ENCODE measurements around the gene ADM2. TPM values are rescaled to one million over a fixed set of nuclear protein-coding genes. Genes with fewer than 3 reads are reported as not detected.

ADM2 gene
- polyA plus RNA-seq, 6 donors from 2014 or later: 0.08 to 0.86 (median 0.20) TPM; not detected in 3

GRCh38 chr22:50439871-50440331 lies 41.4 kb upstream of the ADM2 start:
- no peak overlapping the region for H3K4me3 Mint-ChIP-seq
- peaks cover 0 to 5% of the 10 kb centered on the region in 2 donors for H3K36me3 Mint-ChIP-seq
- no peaks in the 10 kb centered on the region for H3K9me3 Mint-ChIP-seq
- no peaks in the 10 kb centered on the region for H3K27me3 Mint-ChIP-seq
- peak overlapping the region in 1 of 6 donors; percentile 34 for H3K27ac Mint-ChIP-seq
- H3K4me1 Mint-ChIP-seq: peaks cover 0 to 5% (median 4%) of the 10 kb centered on the region in 3 donors
- ATAC-seq (ENCODE audit: low read depth in 2 of 2) (no peak), DNase-seq (no peak)

- peak overlapping the region in 2 of 6 donors; percentile 47 to 49 for H3K27ac Mint-ChIP-seq
- no peaks in the 10 kb centered on the region for H3K27me3 Mint-ChIP-seq
- DNase-seq: no peak
- H3K9me3 Mint-ChIP-seq: no peaks in the 10 kb centered on the region
- H3K4me3 Mint-ChIP-seq: no peak overlapping the region
- H3K4me1 Mint-ChIP-seq: peaks cover 1 to 12% (median 10%) of the 10 kb centered on the region in 3 donors
- ATAC-seq (ENCODE audit: low read depth in 2 of 2): no peak
- H3K36me3 Mint-ChIP-seq: no peaks in the 10 kb centered on the region
These were observed 40.6 kb upstream of the ADM2 start for GRCh38 chr22:50440544-50441249.

- no peaks in the 10 kb centered on the region for H3K27me3 Mint-ChIP-seq
- H3K36me3 Mint-ChIP-seq: no peaks in the 10 kb centered on the region
- H3K9me3 Mint-ChIP-seq: no peaks in the 10 kb centered on the region
- peaks cover 4 to 14% (median 14%) of the 10 kb centered on the region in 3 donors for H3K4me1 Mint-ChIP-seq
- H3K4me3 Mint-ChIP-seq: no peak overlapping the region
- peak overlapping the region in 1 of 6 donors; percentile 49 for H3K27ac Mint-ChIP-seq
- DNase-seq (no peak), ATAC-seq (ENCODE audit: low read depth in 2 of 2) (no peak)
These were observed 39.8 kb upstream of the ADM2 start for GRCh38 chr22:50441428-50441993.

- ATAC-seq (ENCODE audit: low read depth in 2 of 2) (no peak), DNase-seq (no peak)
- Mint-ChIP-seq H3K27me3 (no peaks in the 10 kb centered on the region), H3K27ac (peak overlapping the region in 2 of 6 donors; percentile 42 to 53), H3K9me3 (no peaks in the 10 kb centered on the region), H3K36me3 (no peaks in the 10 kb centered on the region), H3K4me1 (peaks cover 4 to 14% (median 14%) of the 10 kb centered on the region in 3 donors), H3K4me3 (no peak overlapping the region)
These were observed 38.1 kb upstream of the ADM2 start for GRCh38 chr22:50443197-50443596.

GRCh38 chr22:50443801-50444625 lies 37.3 kb upstream of the ADM2 start:
- Mint-ChIP-seq H3K27me3 (no peaks in the 10 kb centered on the region), H3K9me3 (no peaks in the 10 kb centered on the region), H3K36me3 (no peaks in the 10 kb centered on the region), H3K4me1 (peaks cover 4 to 18% (median 17%) of the 10 kb centered on the region in 3 donors), H3K27ac (peak overlapping the region in 2 of 6 donors; percentile 11 to 36), H3K4me3 (no peak overlapping the region)
- ATAC-seq (ENCODE audit: low read depth in 2 of 2) (no peak), DNase-seq (no peak)

GRCh38 chr22:50444663-50445062 lies 36.7 kb upstream of the ADM2 start:
- Mint-ChIP-seq H3K27ac (peak overlapping the region in 3 of 6 donors; percentile 11 to 79 (median 57)), H3K36me3 (peaks cover 0 to 3% of the 10 kb centered on the region in 2 donors), H3K4me1 (peaks cover 8 to 24% (median 24%) of the 10 kb centered on the region in 3 donors), H3K9me3 (no peaks in the 10 kb centered on the region), H3K4me3 (no peak overlapping the region), H3K27me3 (no peaks in the 10 kb centered on the region)
- DNase-seq (no peak), ATAC-seq (ENCODE audit: low read depth in 2 of 2) (no peak)

- Mint-ChIP-seq H3K27ac (peak overlapping the region; percentile 38 to 96 (median 70)), H3K27me3 (no peaks in the 10 kb centered on the region), H3K9me3 (no peaks in the 10 kb centered on the region), H3K4me3 (peak overlapping the region in 1 of 8 donors; percentile 26), H3K36me3 (peaks cover 0 to 3% of the 10 kb centered on the region in 2 donors), H3K4me1 (peaks cover 11 to 28% (median 27%) of the 10 kb centered on the region in 3 donors)
- DNase-seq: no peak
- peak; percentile 31 to 39 for ATAC-seq (ENCODE audit: low read depth in 2 of 2)
These were observed 36.1 kb upstream of the ADM2 start for GRCh38 chr22:50445071-50445879.

GRCh38 chr22:50445880-50446707 lies 35.2 kb upstream of the ADM2 start:
- Mint-ChIP-seq H3K4me1 (peaks cover 11 to 30% (median 28%) of the 10 kb centered on the region in 3 donors), H3K4me3 (peak overlapping the region in 1 of 8 donors; percentile 18), H3K36me3 (peaks cover 0 to 3% of the 10 kb centered on the region in 2 donors), H3K27me3 (no peaks in the 10 kb centered on the region), H3K27ac (peak overlapping the region in 3 of 6 donors; percentile 57 to 96 (median 69)), H3K9me3 (no peaks in the 10 kb centered on the region)
- DNase-seq (no peak), ATAC-seq (ENCODE audit: low read depth in 2 of 2) (no peak)

GRCh38 chr22:50446708-50447575 lies 34.4 kb upstream of the ADM2 start:
- H3K9me3 Mint-ChIP-seq: no peaks in the 10 kb centered on the region
- H3K27ac Mint-ChIP-seq: peak overlapping the region in 2 of 6 donors; percentile 42 to 81
- peaks cover 0 to 3% of the 10 kb centered on the region in 2 donors for H3K36me3 Mint-ChIP-seq
- peaks cover 11 to 30% (median 24%) of the 10 kb centered on the region in 3 donors for H3K4me1 Mint-ChIP-seq
- H3K27me3 Mint-ChIP-seq: no peaks in the 10 kb centered on the region
- ATAC-seq (ENCODE audit: low read depth in 2 of 2) (no peak), DNase-seq (no peak)
- H3K4me3 Mint-ChIP-seq: no peak overlapping the region

- no peaks in the 10 kb centered on the region for H3K27me3 Mint-ChIP-seq
- H3K9me3 Mint-ChIP-seq: no peaks in the 10 kb centered on the region
- peaks cover 0 to 3% of the 10 kb centered on the region in 2 donors for H3K36me3 Mint-ChIP-seq
- ATAC-seq (ENCODE audit: low read depth in 2 of 2): no peak
- no peak overlapping the region for H3K4me3 Mint-ChIP-seq
- H3K27ac Mint-ChIP-seq: peak overlapping the region in 4 of 6 donors; percentile 24 to 56 (median 27)
- no peak for DNase-seq
- peaks cover 11 to 30% (median 24%) of the 10 kb centered on the region in 3 donors for H3K4me1 Mint-ChIP-seq
These were observed 33.5 kb upstream of the ADM2 start for GRCh38 chr22:50447576-50448551.

All from naive B cell (primary cell).